HG02884 (cell line): Measurements from ENCODE around the gene LSAMP.
"Not testable (repeated sequence)": the region's sequence is repeated elsewhere in the genome, so short reads cannot be mapped to it uniquely, and the experiment has no call there.

ENCODE experiments used
- ATAC-seq: cut with Tn5 transposase; IDR thresholded peaks from one replicate; pipeline ENCODE4 v1.9.1; 2021; ENCODE audit warnings: mild to moderate bottlenecking, moderate library complexity; ENCODE audit not compliant: unreplicated experiment

Gene LSAMP

GRCh38 chr3:115785782-115786181 is 659.5 kb downstream of the LSAMP start:
- ATAC-seq = no peak

GRCh38 chr3:115784739-115785536 is 660.3 kb downstream of the LSAMP start:
- no peak for ATAC-seq

GRCh38 chr3:115783938-115784738 is 661.1 kb downstream of the LSAMP start:
- ATAC-seq = peak; percentile 84

- ATAC-seq = not testable (repeated sequence)
Measured at GRCh38 chr3:115783426-115783825, 661.9 kb downstream of the LSAMP start.

- ATAC-seq = no peak
Measured at GRCh38 chr3:115779011-115779410, 666.3 kb downstream of the LSAMP start.

- ATAC-seq = no peak
Measured at GRCh38 chr3:115772951-115773350, 672.3 kb downstream of the LSAMP start.

GRCh38 chr3:115768661-115769060 is 676.6 kb downstream of the LSAMP start:
- ATAC-seq = no peak

- ATAC-seq = no peak
Measured at GRCh38 chr3:115766587-115767482, 678.5 kb downstream of the LSAMP start.

- ATAC-seq = no peak
Measured at GRCh38 chr3:115761927-115762305, 683.4 kb downstream of the LSAMP start.

GRCh38 chr3:115760716-115761115 is 684.6 kb downstream of the LSAMP start:
- no peak for ATAC-seq

- ATAC-seq = no peak
Measured at GRCh38 chr3:115758076-115758763, 687.1 kb downstream of the LSAMP start.

GRCh38 chr3:115752978-115753377 is 692.3 kb downstream of the LSAMP start:
- ATAC-seq = not testable (repeated sequence)
